ENCODE measurements around the gene LAGE3.

Gene LAGE3

DNA sequence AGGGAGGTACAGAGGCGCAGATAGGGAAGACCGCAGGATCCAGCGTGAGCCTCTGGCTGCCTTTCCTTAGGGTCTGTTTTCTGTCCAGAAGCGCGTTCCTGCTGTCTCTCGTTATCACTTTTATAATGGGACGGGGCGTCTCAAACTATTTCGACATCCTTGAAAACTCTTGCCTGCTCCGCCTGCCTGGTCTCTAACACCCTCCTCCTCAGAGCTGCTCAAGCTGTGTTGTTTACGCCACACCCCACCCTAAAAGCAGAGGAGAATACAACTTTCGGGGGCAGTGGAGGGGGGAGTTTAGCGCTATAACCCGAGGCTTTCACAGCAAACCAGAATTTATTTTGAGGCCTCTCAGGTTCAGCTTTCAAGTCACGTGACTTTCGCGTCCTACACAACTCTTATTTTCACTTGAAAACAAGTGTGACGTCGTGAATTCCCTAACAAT lies 37.6 kb upstream of the LAGE3 start:
- CTCF ChIA-PET = interaction anchor here (0.5 kb wide), 1 partner anchor 143 kb away, joined by 3 read pairs; no protein-coding TSS in a partner anchor
- H3K27ac ChIP-seq = peak overlapping the region; percentile 79
- TF ChIP-seq, protein P1, sequence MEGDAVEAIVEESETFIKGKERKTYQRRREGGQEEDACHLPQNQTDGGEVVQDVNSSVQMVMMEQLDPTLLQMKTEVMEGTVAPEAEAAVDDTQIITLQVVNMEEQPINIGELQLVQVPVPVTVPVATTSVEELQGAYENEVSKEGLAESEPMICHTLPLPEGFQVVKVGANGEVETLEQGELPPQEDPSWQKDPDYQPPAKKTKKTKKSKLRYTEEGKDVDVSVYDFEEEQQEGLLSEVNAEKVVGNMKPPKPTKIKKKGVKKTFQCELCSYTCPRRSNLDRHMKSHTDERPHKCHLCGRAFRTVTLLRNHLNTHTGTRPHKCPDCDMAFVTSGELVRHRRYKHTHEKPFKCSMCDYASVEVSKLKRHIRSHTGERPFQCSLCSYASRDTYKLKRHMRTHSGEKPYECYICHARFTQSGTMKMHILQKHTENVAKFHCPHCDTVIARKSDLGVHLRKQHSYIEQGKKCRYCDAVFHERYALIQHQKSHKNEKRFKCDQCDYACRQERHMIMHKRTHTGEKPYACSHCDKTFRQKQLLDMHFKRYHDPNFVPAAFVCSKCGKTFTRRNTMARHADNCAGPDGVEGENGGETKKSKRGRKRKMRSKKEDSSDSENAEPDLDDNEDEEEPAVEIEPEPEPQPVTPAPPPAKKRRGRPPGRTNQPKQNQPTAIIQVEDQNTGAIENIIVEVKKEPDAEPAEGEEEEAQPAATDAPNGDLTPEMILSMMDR (conservative IDR thresholded peaks at IDR 0.05; ENCODE audit: low read depth) = no peak
- POLR2A ChIA-PET (ENCODE audit: low non-redundant PET) = interaction anchor here (0.7 kb wide), 2 partner anchors 26 to 32 kb away, joined by 3 read pairs; partner anchors contain the start of gene SLC10A3
- DNase-seq (ENCODE audit: low spot score) = no peak

DNA sequence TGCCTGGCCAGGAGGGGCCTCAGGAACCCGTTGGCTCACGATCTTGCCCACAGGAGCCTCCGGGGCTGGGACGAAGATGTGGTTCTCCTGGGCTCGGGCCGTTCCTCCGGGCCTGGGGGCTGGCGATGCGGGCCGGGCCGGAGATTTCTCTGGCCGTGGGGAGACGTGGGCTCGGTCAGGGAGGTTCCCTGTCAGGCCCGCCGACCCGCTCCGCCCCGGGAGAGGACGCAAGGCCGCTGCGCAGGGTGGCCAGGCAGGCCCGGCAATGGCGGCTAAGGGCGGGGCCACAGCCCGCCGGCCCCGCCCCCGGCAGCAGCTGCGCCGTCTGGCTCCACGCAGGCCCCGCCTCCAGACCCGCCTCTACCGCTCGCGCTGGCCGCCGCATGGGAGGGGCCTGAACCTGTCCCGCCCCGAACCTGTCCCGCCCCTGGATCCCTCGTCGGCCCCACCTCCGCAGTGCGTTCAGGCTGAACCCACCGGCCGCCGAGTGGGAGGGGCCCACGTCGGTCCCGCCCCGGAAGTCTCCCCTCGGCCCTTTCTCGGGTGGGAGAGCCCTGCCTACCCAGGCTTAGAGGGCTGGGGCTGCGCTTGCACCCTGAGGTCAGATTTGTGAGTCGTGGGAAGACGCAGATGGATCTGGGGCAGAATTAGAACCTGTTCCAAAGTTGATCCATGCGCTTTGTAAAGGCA lies 37.0 kb upstream of the LAGE3 start, which contains the start of gene FAM3A:
TSS of gene FAM3A (minus strand) at position 267 of the 690 bp plus-strand sequence. CDS start 460 bp downstream, outside the sequence.
- CTCF ChIA-PET = interaction anchor here (0.5 kb wide), 1 partner anchor 143 kb away, joined by 3 read pairs; no protein-coding TSS in a partner anchor
- H3K27ac ChIP-seq = peak within 1 kb of the TSS; percentile 79
- TF ChIP-seq, protein P1 (conservative IDR thresholded peaks at IDR 0.05; ENCODE audit: low read depth) = no peak
- DNase-seq (ENCODE audit: low spot score) = peak; percentile 76
- POLR2A ChIA-PET (ENCODE audit: low non-redundant PET) = interaction anchor here (0.7 kb wide), 2 partner anchors 26 to 31 kb away, joined by 3 read pairs; partner anchors contain the start of gene SLC10A3

DNA sequence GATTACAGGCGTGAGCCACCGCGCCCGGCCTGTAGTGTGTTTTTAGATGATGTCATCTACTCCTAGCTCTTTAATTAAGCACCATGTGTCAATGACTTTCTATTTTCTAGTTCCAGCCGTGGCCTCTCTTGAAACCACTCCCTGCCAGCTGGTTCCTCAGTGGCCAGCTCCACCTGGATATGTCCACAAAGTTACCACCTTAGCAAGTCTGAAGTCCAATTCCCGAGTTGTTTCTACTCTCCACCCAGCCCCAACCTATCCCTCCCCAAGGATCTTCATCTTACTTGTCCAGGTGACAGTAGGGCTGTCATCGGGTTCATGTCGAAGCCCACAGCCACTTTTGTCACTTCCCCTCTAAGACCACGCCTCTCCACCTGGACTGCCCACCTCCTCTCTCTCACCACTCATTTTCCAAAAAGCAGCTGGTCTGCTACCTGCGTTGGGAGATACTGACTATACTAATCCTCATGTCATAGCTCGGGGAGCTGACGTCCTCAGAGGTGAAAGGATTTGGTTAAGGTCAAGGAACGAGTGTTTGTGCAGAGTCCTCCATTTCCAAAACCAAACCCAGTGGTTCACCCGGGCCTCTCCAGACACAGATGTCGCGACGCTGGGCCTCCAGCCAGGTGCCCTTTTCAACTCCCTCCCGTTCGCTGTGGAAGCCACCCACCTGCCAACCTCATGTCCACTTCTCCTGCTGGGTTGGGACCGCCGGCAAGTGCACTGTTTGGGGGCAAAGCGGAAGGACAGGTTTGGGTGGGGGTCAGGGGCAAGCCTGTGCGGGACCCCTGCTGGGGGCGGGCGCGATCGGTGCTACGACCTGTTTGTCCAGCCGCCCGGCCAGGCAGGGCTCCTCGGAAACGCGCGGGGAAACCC lies 36.2 kb upstream of the LAGE3 start:
- ChIA-PET CTCF (no interaction called here), POLR2A (ENCODE audit: low non-redundant PET) (no interaction called here)
- peak overlapping the region; percentile 79 for H3K27ac ChIP-seq
- no peak for DNase-seq (ENCODE audit: low spot score)
- TF ChIP-seq, protein P1 (conservative IDR thresholded peaks at IDR 0.05; ENCODE audit: low read depth) = no peak

DNA sequence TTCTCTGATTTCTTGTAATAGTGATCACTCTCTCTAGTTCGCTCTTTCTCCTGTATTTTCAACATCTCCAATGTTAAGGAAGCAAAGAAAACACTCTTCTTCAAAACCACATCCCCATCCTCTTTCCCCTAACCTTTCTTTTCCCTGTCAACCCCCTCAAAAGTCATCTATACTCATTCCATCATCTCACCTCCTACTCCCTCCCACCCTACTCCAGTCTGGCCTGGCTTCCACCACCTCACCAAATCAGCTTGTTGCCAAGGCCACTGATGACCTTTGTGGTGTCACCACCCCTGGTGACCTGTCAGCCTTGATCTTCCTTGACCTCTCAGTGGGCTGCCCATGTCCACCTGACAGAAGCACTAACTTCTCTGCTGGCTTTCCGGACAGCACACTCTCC lies 34.6 kb upstream of the LAGE3 start:
- TF ChIP-seq, protein P1 (conservative IDR thresholded peaks at IDR 0.05; ENCODE audit: low read depth) = no peak
- no peak overlapping the region for H3K27ac ChIP-seq
- no peak for DNase-seq (ENCODE audit: low spot score)
- POLR2A ChIA-PET (ENCODE audit: low non-redundant PET) = no interaction called here
- CTCF ChIA-PET = interaction anchor here (0.6 to 0.7 kb wide), 2 partner anchors 15 to 934 kb away, joined by 3 read pairs; no protein-coding TSS in a partner anchor

DNA sequence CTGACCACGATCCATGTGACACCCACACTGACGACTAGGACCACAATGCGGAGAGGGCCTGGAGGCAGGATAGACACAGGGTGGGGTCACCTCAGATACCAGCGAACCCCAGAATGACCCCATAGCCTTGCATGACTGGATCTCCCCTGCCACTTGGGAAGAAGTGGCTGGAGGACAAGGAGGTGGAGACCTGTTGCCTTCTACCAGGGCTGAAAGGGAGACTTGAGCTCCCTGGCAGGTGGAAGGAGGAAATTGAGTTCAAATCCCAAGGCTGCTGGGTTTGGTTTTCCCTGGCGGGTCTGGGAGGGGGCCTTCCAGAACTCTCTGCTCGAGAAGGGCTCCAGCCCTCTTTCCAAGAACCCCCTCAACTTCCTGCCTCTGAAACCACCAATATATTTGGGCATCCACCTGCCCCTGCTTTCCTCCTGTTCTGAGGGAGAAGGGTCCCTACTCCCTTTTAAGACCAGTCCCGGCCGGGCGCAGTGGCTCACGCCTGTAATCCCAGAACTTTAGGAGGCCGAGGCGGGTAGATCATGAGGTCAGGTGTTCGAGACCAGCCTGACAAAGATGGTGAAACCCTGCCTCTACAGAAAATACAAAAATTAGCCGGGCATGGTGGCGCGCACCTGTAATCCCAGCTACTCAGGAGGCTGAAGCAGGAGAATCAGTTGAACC lies 33.9 kb upstream of the LAGE3 start:
- H3K27ac ChIP-seq = no peak overlapping the region
- ChIA-PET CTCF (interaction anchor here (0.7 kb wide), 1 partner anchor 16 kb away, joined by 3 read pairs; no protein-coding TSS in a partner anchor), POLR2A (ENCODE audit: low non-redundant PET) (no interaction called here)
- TF ChIP-seq, protein P1 (conservative IDR thresholded peaks at IDR 0.05; ENCODE audit: low read depth) = no peak
- DNase-seq (ENCODE audit: low spot score) = no peak

DNA sequence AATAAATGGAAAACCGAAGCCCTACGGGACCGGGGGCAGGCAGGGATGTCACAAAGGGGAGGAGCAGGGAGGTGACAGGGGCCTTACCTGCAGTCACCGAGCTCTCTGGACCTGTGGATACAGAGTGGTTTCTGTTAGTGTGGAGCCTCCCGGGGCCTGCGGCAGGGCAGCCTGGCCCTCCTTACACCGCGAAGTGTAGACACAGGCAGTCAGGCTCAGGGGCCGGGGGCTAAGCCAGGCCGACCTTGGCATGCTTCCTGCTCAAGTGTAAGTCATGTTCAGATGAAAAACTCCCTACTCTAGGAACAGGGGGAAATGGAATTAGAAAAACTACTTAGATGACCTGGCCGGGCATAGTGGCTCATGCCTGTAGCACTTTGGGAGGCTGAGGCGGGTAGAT lies 32.7 kb upstream of the LAGE3 start:
- POLR2A ChIA-PET (ENCODE audit: low non-redundant PET) = no interaction called here
- CTCF ChIA-PET = interaction anchor here (0.7 kb wide), 1 partner anchor 36 kb away, joined by 3 read pairs; no protein-coding TSS in a partner anchor
- TF ChIP-seq, protein P1 (conservative IDR thresholded peaks at IDR 0.05; ENCODE audit: low read depth) = no peak
- H3K27ac ChIP-seq = no peak overlapping the region
- DNase-seq (ENCODE audit: low spot score) = no peak
